ENCODE data around the gene ABCA13.

Gene ABCA13

DNA sequence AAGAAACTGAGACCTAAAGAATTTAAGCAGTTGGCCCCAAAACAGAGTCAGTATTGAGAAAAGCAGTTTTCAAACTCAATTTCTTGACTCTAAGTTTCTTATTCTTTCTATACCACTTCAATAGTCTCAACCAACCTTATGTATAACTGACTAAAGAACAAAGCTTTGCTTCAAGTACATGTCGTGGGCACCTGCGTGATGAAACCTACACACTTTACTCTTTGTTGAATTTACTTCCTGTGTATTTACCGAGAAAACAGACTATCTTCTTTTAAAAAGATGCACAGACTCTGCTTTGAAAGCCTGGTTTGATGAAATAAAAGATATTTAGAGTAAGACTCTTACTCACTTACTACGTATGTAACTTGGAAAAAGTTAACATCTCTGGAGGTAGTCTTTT is 455.9 kb downstream of the ABCA13 start:
- no peaks in the 10 kb centered on the region for H3K36me3 ChIP-seq (ENCODE audit: control insufficient read depth, insufficient read depth, low read length)
- no peak overlapping the region for H3K9ac ChIP-seq (ENCODE audit: low read length)
- no peaks in the 10 kb centered on the region for H3K4me1 ChIP-seq (ENCODE audit: control insufficient read depth, insufficient read depth, low read length)
- H3K4me3 ChIP-seq (ENCODE audit: low read length) = no peak overlapping the region
- no peak overlapping the region for H3K27ac ChIP-seq (ENCODE audit: low read depth, low read length)
- H3K27me3 ChIP-seq (ENCODE audit: control insufficient read depth, insufficient read depth, low read length) = no peaks in the 10 kb centered on the region

DNA sequence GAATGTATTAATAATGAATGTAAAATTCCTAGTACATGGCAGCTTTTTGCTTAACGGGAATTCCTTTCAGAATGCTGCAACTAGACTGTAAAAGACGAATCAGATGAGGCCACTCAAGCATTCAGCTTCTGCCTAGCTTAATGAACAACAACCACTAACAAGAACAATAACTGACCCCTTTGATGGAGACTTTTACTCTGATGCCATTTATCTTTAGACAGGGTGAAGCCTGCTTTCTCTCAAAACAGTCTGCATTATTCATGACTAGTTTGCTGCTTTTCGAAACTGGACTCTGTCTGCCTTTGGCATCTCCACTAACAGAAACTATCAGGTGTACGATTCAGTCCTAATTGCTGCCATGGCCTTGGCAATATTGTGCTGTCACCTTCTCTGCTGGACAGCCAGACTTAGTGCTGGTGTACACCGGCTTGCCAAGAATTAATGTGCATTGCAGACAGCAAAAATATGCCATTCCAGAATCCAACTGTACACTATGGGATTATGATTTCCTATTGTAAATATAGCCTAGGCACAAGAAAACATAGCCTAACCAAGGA is 457.6 kb downstream of the ABCA13 start:
- Histone ChIP-seq H3K27ac (ENCODE audit: low read depth, low read length) (no peak overlapping the region), H3K36me3 (ENCODE audit: control insufficient read depth, insufficient read depth, low read length) (no peaks in the 10 kb centered on the region), H3K4me3 (ENCODE audit: low read length) (no peak overlapping the region), H3K4me1 (ENCODE audit: control insufficient read depth, insufficient read depth, low read length) (no peaks in the 10 kb centered on the region), H3K27me3 (ENCODE audit: control insufficient read depth, insufficient read depth, low read length) (no peaks in the 10 kb centered on the region), H3K9ac (ENCODE audit: low read length) (no peak overlapping the region)

DNA sequence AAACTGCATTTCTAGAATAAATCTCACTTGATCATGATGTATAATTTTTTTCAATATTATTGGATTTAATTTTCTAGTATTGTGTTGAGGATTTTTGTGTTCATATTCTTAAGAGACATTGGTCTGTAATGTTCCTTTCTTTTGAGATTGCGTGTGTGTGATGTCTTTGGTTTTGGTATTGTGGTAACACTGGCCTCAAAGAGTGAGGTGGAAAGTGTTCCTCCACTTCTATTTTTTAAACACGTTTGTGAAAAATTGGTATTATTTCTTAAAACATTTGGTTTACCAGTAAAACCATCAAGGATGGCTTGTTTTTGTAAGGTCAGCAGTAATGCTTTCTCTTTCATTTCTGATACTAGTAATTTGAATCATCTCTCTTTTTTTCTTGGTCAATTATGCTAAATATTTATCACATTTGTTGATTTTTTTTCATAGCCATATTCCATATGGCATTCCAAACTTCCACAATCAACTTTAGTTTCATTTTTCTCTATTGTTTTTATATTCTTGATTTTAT is 462.9 kb downstream of the ABCA13 start:
- Histone ChIP-seq H3K27me3 (ENCODE audit: control insufficient read depth, insufficient read depth, low read length) (no peaks in the 10 kb centered on the region), H3K9ac (ENCODE audit: low read length) (no peak overlapping the region), H3K4me1 (ENCODE audit: control insufficient read depth, insufficient read depth, low read length) (no peaks in the 10 kb centered on the region), H3K27ac (ENCODE audit: low read depth, low read length) (no peak overlapping the region), H3K36me3 (ENCODE audit: control insufficient read depth, insufficient read depth, low read length) (no peaks in the 10 kb centered on the region), H3K4me3 (ENCODE audit: low read length) (no peak overlapping the region)

DNA sequence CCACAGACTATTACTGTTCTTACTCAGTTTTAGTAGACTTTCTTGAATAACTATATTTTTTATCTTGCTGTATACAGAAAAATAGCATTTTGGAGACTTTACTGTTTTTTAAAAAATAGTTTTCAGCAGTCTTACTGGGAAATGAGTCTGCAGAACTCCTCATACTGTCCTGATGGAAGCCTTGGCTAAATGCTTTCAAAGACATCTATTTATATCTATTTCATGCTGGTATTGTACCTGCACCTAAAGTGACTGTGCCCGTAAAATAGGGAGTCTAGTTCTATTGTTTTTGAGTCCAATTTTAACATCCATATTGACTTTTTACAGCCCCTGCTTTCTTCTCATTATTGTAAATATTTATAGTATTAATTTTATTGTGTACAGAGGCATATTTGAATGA is 464.5 kb downstream of the ABCA13 start:
- H3K4me1 ChIP-seq (ENCODE audit: control insufficient read depth, insufficient read depth, low read length) = no peaks in the 10 kb centered on the region
- no peak overlapping the region for H3K27ac ChIP-seq (ENCODE audit: low read depth, low read length)
- no peaks in the 10 kb centered on the region for H3K27me3 ChIP-seq (ENCODE audit: control insufficient read depth, insufficient read depth, low read length)
- no peaks in the 10 kb centered on the region for H3K36me3 ChIP-seq (ENCODE audit: control insufficient read depth, insufficient read depth, low read length)
- no peak overlapping the region for H3K9ac ChIP-seq (ENCODE audit: low read length)
- no peak overlapping the region for H3K4me3 ChIP-seq (ENCODE audit: low read length)

DNA sequence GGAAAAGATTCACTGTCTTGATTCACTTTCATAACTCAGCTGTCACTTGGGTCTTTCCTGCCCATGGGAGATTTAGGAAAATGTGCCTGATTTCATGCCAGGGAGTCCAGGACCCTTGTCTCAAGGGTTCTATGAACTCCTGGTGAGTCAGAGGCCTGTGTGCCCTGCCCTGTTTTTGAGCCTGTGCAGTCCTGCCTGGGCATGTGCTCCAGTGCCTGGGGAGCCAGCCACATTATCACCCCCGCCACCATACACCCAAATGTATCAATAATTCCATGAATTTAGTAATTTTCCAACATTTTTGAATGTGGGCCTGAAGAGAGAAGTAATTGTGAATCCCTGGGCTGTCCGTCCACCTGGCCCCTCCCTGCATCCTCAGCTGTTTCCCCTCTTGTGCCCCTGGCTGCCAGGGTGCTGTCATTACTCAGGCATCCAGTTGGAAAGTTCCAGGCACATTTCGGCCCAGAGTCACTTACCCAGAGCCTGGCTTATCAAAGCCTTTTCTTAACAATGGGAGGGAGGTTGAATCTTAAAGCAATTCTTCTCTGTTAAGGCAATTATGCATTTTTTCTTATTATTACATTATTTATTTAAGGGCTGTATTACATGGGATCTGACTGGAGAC is 465.2 kb downstream of the ABCA13 start:
- H3K36me3 ChIP-seq (ENCODE audit: control insufficient read depth, insufficient read depth, low read length) = no peaks in the 10 kb centered on the region
- no peaks in the 10 kb centered on the region for H3K4me1 ChIP-seq (ENCODE audit: control insufficient read depth, insufficient read depth, low read length)
- no peak overlapping the region for H3K4me3 ChIP-seq (ENCODE audit: low read length)
- H3K27me3 ChIP-seq (ENCODE audit: control insufficient read depth, insufficient read depth, low read length) = no peaks in the 10 kb centered on the region
- no peak overlapping the region for H3K27ac ChIP-seq (ENCODE audit: low read depth, low read length)
- no peak overlapping the region for H3K9ac ChIP-seq (ENCODE audit: low read length)

DNA sequence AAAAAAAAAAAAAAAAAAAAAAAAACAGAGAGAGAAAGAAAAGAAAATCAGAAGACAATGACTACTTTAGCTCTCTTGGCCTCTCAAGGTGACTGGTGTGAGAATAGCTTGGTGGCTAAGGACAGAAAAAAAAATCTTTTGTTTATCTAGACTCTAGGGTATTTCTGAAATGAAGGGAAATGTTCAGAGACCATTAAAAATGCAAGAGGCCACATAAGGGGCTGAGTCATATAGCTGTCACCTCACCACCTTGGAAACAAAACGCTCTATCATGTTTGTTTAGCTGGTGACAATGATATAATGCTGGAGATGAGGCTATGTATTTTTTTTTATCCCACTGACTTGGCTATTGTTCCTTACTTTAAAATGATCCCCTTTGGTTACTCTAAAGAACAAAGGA is 466.1 kb downstream of the ABCA13 start:
- no peak overlapping the region for H3K4me3 ChIP-seq (ENCODE audit: low read length)
- H3K27ac ChIP-seq (ENCODE audit: low read depth, low read length) = no peak overlapping the region
- H3K36me3 ChIP-seq (ENCODE audit: control insufficient read depth, insufficient read depth, low read length) = no peaks in the 10 kb centered on the region
- no peak overlapping the region for H3K9ac ChIP-seq (ENCODE audit: low read length)
- H3K27me3 ChIP-seq (ENCODE audit: control insufficient read depth, insufficient read depth, low read length) = no peaks in the 10 kb centered on the region
- no peaks in the 10 kb centered on the region for H3K4me1 ChIP-seq (ENCODE audit: control insufficient read depth, insufficient read depth, low read length)

DNA sequence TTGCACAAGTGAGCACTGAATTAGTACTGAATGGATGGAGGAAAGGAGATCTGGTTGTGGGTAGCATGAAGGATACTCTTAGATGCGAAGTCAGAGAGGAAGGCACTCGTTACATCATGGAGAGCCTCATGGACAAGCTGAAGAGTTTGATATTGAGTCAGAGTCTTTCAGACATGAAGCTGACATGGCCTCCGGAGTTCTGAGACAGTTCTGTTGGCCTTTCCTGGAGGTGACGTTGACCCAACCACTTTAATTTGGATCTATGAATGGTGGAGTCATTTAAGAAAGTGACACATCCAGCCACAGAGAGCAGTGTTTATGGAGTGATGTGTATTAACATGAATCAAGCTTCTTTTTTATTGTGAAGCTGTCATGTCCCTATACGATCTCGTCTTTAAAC is 466.8 kb downstream of the ABCA13 start:
- H3K36me3 ChIP-seq (ENCODE audit: control insufficient read depth, insufficient read depth, low read length) = no peaks in the 10 kb centered on the region
- H3K27me3 ChIP-seq (ENCODE audit: control insufficient read depth, insufficient read depth, low read length) = no peaks in the 10 kb centered on the region
- H3K27ac ChIP-seq (ENCODE audit: low read depth, low read length) = no peak overlapping the region
- H3K4me3 ChIP-seq (ENCODE audit: low read length) = no peak overlapping the region
- H3K9ac ChIP-seq (ENCODE audit: low read length) = no peak overlapping the region
- no peaks in the 10 kb centered on the region for H3K4me1 ChIP-seq (ENCODE audit: control insufficient read depth, insufficient read depth, low read length)

DNA sequence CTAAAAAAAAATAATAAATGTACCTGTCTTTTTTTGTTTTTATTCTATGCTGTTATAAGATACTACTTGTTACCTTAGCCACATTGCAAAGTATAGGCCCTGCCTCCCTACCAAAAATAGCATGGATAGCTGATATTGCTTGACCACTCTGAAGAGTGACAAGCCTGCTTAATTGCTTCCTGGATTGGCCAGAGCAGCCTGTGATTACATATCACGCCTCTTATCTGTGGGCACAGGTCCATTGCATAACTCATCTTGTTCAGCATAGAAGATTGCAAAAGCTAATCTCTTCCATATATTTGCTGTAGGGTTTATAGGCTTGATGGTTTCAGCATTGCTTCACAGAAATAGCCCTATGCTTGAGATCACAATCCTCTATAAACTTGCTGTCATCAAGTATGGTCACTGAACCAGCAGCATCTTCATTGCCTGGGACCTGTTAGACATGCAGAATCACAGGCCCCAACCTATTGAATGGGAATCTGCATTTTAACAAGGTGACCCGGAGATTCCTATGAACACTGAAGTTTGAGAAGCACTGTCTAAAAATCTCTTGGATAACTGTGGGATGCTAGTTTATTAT is 472.3 kb downstream of the ABCA13 start:
- no peak overlapping the region for H3K27ac ChIP-seq (ENCODE audit: low read depth, low read length)
- no peaks in the 10 kb centered on the region for H3K4me1 ChIP-seq (ENCODE audit: control insufficient read depth, insufficient read depth, low read length)
- H3K36me3 ChIP-seq (ENCODE audit: control insufficient read depth, insufficient read depth, low read length) = no peaks in the 10 kb centered on the region
- no peaks in the 10 kb centered on the region for H3K27me3 ChIP-seq (ENCODE audit: control insufficient read depth, insufficient read depth, low read length)
- no peak overlapping the region for H3K9ac ChIP-seq (ENCODE audit: low read length)
- H3K4me3 ChIP-seq (ENCODE audit: low read length) = no peak overlapping the region

DNA sequence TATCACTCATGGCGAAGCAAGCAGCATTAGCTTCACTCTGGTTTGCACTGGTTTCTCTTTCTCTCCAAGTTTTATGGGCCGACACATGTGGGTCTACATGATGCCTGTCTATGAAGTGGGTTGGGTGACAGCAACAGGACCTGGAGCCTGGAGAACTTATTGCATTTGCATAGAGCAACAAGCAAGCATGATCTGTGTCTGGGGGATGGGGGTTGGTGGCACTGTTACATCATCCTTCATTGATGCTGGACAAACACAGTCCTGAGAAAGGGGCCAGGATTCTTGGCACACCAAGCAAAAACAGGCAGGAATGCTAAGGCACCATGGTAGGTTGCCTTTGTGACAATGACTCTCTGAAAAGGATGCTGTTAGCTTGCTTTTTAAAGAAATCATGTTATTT is 486.9 kb downstream of the ABCA13 start:
- Histone ChIP-seq H3K27ac (ENCODE audit: low read depth, low read length) (no peak overlapping the region), H3K36me3 (ENCODE audit: control insufficient read depth, insufficient read depth, low read length) (no peaks in the 10 kb centered on the region)

DNA sequence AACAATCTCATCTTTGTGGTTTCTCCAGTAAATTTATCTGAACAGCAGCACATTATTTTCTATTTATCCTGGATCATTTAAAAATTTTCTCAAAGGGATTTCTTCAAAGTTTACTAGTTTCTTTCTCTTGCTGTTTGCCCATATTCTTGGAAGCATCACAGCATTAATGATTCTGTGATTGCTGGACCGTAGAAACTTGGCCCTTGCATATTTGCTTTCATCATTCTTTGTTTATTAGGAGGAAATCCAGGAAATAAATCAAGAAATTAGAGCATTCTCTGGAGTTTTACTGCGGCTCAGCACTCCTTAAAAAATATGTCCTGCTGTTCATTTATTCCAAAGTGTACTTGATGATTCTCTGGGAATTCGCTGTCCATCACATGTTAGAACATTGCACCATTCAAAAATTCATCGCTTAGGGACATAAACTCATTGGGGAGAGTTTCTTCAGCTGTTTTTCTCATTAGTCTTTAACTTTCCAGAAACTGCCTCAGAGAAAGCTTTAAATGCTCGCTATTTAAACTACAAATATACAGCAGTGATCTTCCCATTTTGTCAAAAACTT is 489.1 kb downstream of the ABCA13 start:
- no peak overlapping the region for H3K4me3 ChIP-seq (ENCODE audit: low read length)
- H3K27ac ChIP-seq (ENCODE audit: low read depth, low read length) = no peak overlapping the region
- no peaks in the 10 kb centered on the region for H3K36me3 ChIP-seq (ENCODE audit: control insufficient read depth, insufficient read depth, low read length)
- H3K4me1 ChIP-seq (ENCODE audit: control insufficient read depth, insufficient read depth, low read length) = no peaks in the 10 kb centered on the region
- H3K9ac ChIP-seq (ENCODE audit: low read length) = no peak overlapping the region
- H3K27me3 ChIP-seq (ENCODE audit: control insufficient read depth, insufficient read depth, low read length) = no peaks in the 10 kb centered on the region

More for the DNA sequence above, 486.9 kb downstream of the ABCA13 start:
- no peak overlapping the region for H3K9ac ChIP-seq (ENCODE audit: low read length)
- H3K4me1 ChIP-seq (ENCODE audit: control insufficient read depth, insufficient read depth, low read length) = no peaks in the 10 kb centered on the region
- no peak overlapping the region for H3K4me3 ChIP-seq (ENCODE audit: low read length)
- no peaks in the 10 kb centered on the region for H3K27me3 ChIP-seq (ENCODE audit: control insufficient read depth, insufficient read depth, low read length)

DNA sequence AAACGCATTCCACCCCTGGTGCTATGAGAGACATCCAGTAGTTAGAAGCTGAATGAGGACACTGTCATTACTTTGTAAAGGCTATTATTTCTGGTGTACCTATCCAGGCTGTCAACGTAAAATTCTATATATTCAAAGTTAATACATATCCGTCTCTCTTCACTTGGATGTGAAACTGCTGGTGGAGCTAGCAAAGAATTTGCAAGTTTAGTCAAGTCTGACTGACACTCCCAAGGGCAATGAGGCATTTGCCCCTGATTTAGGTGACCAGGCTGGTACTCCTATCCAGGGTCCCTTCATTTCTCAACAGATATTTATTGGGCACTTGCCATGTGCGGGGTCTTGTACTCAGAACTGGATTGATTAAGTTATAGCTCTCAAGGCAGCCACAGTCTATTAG is 493.0 kb downstream of the ABCA13 start:
- no peak overlapping the region for H3K27ac ChIP-seq (ENCODE audit: low read depth, low read length)
- H3K4me3 ChIP-seq (ENCODE audit: low read length) = no peak overlapping the region
- no peaks in the 10 kb centered on the region for H3K36me3 ChIP-seq (ENCODE audit: control insufficient read depth, insufficient read depth, low read length)
- no peak overlapping the region for H3K9ac ChIP-seq (ENCODE audit: low read length)
- no peaks in the 10 kb centered on the region for H3K27me3 ChIP-seq (ENCODE audit: control insufficient read depth, insufficient read depth, low read length)
- no peaks in the 10 kb centered on the region for H3K4me1 ChIP-seq (ENCODE audit: control insufficient read depth, insufficient read depth, low read length)

DNA sequence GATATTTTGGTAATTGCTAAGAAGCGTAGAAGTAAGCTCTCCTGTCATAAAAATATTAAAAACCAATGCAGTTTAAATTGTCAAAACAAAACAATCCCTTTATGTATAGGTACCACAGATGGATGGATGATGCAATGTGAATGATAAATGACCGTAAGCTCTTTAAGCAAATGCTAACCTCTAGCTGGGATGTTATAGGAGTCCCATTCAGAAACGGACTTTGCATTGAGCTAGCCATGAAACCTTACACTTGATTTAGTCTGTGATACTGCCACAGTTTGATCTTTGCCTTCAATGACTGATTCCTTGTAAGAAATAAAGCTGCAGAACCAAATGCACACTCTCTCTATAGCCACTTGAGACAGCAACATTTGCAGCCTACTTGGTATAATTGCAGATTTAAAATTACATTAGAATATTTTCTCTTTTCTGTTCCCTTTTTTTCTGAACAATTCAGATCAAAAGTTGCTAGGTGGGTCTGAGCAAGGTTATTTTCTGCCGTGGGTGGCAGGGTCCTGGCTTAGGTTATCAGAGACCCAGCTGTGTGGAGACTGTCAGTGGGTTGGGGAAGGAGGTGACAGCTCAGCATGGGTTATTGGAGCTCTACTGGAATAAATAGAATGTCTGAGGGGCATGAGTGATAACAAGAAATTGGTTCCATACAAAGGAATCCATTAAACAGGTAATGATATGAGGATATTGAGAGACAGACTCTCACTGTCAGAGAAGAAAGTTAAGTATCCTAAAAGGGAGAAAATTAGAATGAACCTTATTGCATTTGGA is 494.3 kb downstream of the ABCA13 start:
- H3K36me3 ChIP-seq (ENCODE audit: control insufficient read depth, insufficient read depth, low read length) = no peaks in the 10 kb centered on the region
- H3K27ac ChIP-seq (ENCODE audit: low read depth, low read length) = no peak overlapping the region
- no peak overlapping the region for H3K4me3 ChIP-seq (ENCODE audit: low read length)
- no peaks in the 10 kb centered on the region for H3K4me1 ChIP-seq (ENCODE audit: control insufficient read depth, insufficient read depth, low read length)
- H3K9ac ChIP-seq (ENCODE audit: low read length) = no peak overlapping the region
- no peaks in the 10 kb centered on the region for H3K27me3 ChIP-seq (ENCODE audit: control insufficient read depth, insufficient read depth, low read length)

Measured in rectal smooth muscle tissue (tissue), 1 donor.